DOHH2 (cell line): ENCODE data around the gene EYA2.

Source experiments
- H3F3A ChIP-seq: fragments of 200-600 bp; sonication (generic), shearing (Covaris generic); 2 replicates; pipeline ENCODE4 v1.6.0; 2016; ENCODE audit warnings: antibody characterized with exemption, mild to moderate bottlenecking; ENCODE audit not compliant: control insufficient read depth, insufficient read depth
- H3K27ac ChIP-seq: fragments of 200-600 bp; sonication (generic); 2 replicates; pipeline ENCODE4 v1.5.1; 2014; ENCODE audit warnings: low read depth, mild to moderate bottlenecking, low read length, moderate library complexity
- H3K27me3 ChIP-seq: fragments of 200-600 bp; sonication (generic); 2 replicates; pipeline ENCODE4 v1.6.1; 2014; ENCODE audit warnings: mild to moderate bottlenecking, low read length, mixed read lengths; ENCODE audit not compliant: control insufficient read depth
- H3K36me3 ChIP-seq: fragments of 200-600 bp; sonication (generic); 2 replicates; pipeline ENCODE4 v1.6.1; 2014; ENCODE audit warnings: mild to moderate bottlenecking, low read length, moderate library complexity, mixed read lengths; ENCODE audit not compliant: control insufficient read depth
- H3K4me1 ChIP-seq: fragments of 200-600 bp; sonication (generic); 2 replicates; pipeline ENCODE4 v1.6.1; 2014; ENCODE audit warnings: mild to moderate bottlenecking, low read length, mixed read lengths; ENCODE audit not compliant: control insufficient read depth
- H3K4me2 ChIP-seq: fragments of 200-600 bp; sonication (generic); 2 replicates; pipeline ENCODE4 v1.6.0; 2014; ENCODE audit warnings: mild to moderate bottlenecking, low read length, moderate library complexity
- H3K4me3 ChIP-seq: fragments of 200-600 bp; sonication (generic); 2 replicates; pipeline ENCODE4 v1.5.1; 2014; ENCODE audit warnings: mild to moderate bottlenecking, low read length, mixed read lengths
- H3K79me2 ChIP-seq: fragments of 200-600 bp; sonication (generic); 2 replicates; pipeline ENCODE4 v1.6.1; 2014; ENCODE audit warnings: mild to moderate bottlenecking, low read length, mixed read lengths; ENCODE audit not compliant: control insufficient read depth
- H3K9me2 ChIP-seq: fragments of 200-600 bp; sonication (generic); replicated peaks from 2 replicates; pipeline ENCODE4 v1.6.1; 2014; ENCODE audit warnings: mild to moderate bottlenecking, low read length, mixed read lengths; ENCODE audit not compliant: control insufficient read depth
- H3K9me3 ChIP-seq: fragments of 200-600 bp; sonication (generic); 2 replicates; pipeline ENCODE4 v1.6.1; 2014; ENCODE audit warnings: antibody characterized with exemption, low read length, mixed read lengths; ENCODE audit not compliant: control insufficient read depth, insufficient read depth
- H4K20me1 ChIP-seq: fragments of 200-600 bp; sonication (generic); 2 replicates; pipeline ENCODE4 v1.6.0; 2014; ENCODE audit warnings: low read depth, mild to moderate bottlenecking, antibody characterized with exemption, low read length, moderate library complexity; ENCODE audit not compliant: control insufficient read depth, insufficient read depth
- EZH2phosphoT487 ChIP-seq: fragments of 200-600 bp; sonication (generic); IDR thresholded peaks from 2 replicates; pipeline ENCODE4 v1.6.1; 2017; ENCODE audit warnings: borderline replicate concordance, mild to moderate bottlenecking, antibody characterized with exemption, low read length, moderate library complexity, mixed read lengths
- TF ChIP-seq, protein P1 (sequence below): fragments of 200-600 bp; sonication (generic); IDR thresholded peaks from one replicate; pipeline ENCODE4 v1.5.1; 2014; ENCODE audit warnings: antibody characterized with exemption, mild to moderate bottlenecking, low read depth, low read length; ENCODE audit not compliant: poor library complexity, severe bottlenecking

EYA2 gene

DNA sequence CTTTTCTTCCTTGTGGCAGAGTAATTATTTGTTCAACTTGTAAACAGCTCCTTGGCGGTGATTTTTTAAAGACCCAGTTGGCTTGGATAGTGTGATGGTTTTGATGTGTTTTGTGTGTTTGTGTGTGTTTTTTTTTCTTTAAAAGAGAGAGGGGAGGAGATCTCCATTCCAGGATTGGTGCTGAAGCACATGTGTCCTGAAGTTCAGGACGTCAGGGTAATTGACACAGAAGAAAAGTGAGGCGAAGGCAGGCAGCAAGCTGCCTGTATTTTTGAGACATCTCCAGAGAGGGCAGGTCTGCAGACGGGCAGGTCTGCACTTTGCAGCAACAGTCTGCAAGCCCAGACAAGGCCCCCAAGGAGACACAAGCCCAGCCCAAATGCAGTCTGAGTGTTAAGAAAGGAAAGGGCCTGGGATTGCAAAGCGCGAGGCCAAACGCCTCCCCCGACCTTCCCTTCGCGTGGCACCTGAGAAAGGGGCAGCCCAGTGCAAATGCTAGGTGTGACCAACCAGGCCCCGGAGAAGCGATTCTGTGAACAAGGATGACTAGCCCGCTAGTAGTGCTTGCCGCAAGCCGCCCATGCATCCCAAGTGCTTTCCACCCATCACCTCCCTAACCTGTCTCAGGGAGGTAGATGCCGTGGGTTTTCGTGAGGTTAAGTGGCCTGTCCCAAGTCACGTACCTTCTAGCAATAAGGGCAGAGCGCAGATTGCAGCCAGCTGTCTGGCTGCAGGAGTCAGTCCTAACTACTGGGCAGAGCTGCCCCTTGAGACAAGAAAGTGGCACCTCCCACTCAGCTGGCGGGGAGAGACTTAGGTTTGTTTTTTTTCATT, 231.3 kb downstream of the EYA2 start:
- H3K9me3 ChIP-seq = no peaks in the 10 kb centered on the region
- H3K27me3 ChIP-seq = peaks cover 9% of the 10 kb centered on the region; the same call in 1 of the 2 replicates
- TF ChIP-seq EZH2phosphoT487 = no peak
- TF ChIP-seq, protein P1, sequence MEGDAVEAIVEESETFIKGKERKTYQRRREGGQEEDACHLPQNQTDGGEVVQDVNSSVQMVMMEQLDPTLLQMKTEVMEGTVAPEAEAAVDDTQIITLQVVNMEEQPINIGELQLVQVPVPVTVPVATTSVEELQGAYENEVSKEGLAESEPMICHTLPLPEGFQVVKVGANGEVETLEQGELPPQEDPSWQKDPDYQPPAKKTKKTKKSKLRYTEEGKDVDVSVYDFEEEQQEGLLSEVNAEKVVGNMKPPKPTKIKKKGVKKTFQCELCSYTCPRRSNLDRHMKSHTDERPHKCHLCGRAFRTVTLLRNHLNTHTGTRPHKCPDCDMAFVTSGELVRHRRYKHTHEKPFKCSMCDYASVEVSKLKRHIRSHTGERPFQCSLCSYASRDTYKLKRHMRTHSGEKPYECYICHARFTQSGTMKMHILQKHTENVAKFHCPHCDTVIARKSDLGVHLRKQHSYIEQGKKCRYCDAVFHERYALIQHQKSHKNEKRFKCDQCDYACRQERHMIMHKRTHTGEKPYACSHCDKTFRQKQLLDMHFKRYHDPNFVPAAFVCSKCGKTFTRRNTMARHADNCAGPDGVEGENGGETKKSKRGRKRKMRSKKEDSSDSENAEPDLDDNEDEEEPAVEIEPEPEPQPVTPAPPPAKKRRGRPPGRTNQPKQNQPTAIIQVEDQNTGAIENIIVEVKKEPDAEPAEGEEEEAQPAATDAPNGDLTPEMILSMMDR = no peak
- no peak overlapping the region for H3K4me3 ChIP-seq
- no peaks in the 10 kb centered on the region for H3K36me3 ChIP-seq
- no peak overlapping the region for H3K4me2 ChIP-seq
- no peaks in the 10 kb centered on the region for H3K4me1 ChIP-seq
- no peak overlapping the region for H3K27ac ChIP-seq
- H3K79me2 ChIP-seq = no peaks in the 10 kb centered on the region
- no peaks in the 10 kb centered on the region for H3F3A ChIP-seq
- no peaks in the 10 kb centered on the region for H3K9me2 ChIP-seq
- H4K20me1 ChIP-seq = no peaks in the 10 kb centered on the region

GRCh38 chr20:47126709-47127108, 232.1 kb downstream of the EYA2 start:
- no peaks in the 10 kb centered on the region for H3F3A ChIP-seq
- no peaks in the 10 kb centered on the region for H4K20me1 ChIP-seq
- H3K27ac ChIP-seq = no peak overlapping the region
- H3K4me2 ChIP-seq = no peak overlapping the region
- H3K9me3 ChIP-seq = no peaks in the 10 kb centered on the region
- H3K79me2 ChIP-seq = no peaks in the 10 kb centered on the region
- H3K4me3 ChIP-seq = no peak overlapping the region
- no peaks in the 10 kb centered on the region for H3K4me1 ChIP-seq
- peaks cover 9% of the 10 kb centered on the region for H3K27me3 ChIP-seq
- no peaks in the 10 kb centered on the region for H3K36me3 ChIP-seq
- H3K9me2 ChIP-seq = no peaks in the 10 kb centered on the region
- TF ChIP-seq EZH2phosphoT487 = no peak
- TF ChIP-seq, protein P1 = no peak

GRCh38 chr20:47127546-47127945, 232.9 kb downstream of the EYA2 start:
- H3K36me3 ChIP-seq = no peaks in the 10 kb centered on the region
- H3K27ac ChIP-seq = no peak overlapping the region
- H3K4me3 ChIP-seq = no peak overlapping the region
- H3K4me1 ChIP-seq = no peaks in the 10 kb centered on the region
- TF ChIP-seq, protein P1 = no peak
- no peak for TF ChIP-seq EZH2phosphoT487
- H3K9me2 ChIP-seq = no peaks in the 10 kb centered on the region
- no peak overlapping the region for H3K4me2 ChIP-seq
- peaks cover 9% of the 10 kb centered on the region for H3K27me3 ChIP-seq
- H3K79me2 ChIP-seq = no peaks in the 10 kb centered on the region
- no peaks in the 10 kb centered on the region for H3K9me3 ChIP-seq
- H3F3A ChIP-seq = no peaks in the 10 kb centered on the region
- H4K20me1 ChIP-seq = no peaks in the 10 kb centered on the region
